D721Med (cell line): ENCODE measurements around the gene NOS1AP.
A peak's percentile ranks its signal among the peaks of the same experiment; 100 is the strongest.
"Not testable (repeated sequence)": the region's sequence is repeated elsewhere in the genome, so short reads cannot be mapped to it uniquely, and the experiment has no call there.

Source experiments
- DNase-seq: peaks from one replicate; pipeline ENCODE4 v3.0.0; 2011; ENCODE audit warnings: low spot score; ENCODE audit not compliant: insufficient read length
- FAIRE-seq: peaks from 2 replicates; lab custom pipeline; 2011; peaks lifted over from hg19 to GRCh38; lab: Jason Lieb, UNC
- TF ChIP-seq, protein P1 (sequence below): IDR thresholded peaks from 2 replicates; pipeline ENCODE4 v1.5.1; 2012; ENCODE audit warnings: mild to moderate bottlenecking, control low read depth; ENCODE audit not compliant: insufficient read depth; ENCODE audit errors: missing control alignments

The NOS1AP gene

DNA sequence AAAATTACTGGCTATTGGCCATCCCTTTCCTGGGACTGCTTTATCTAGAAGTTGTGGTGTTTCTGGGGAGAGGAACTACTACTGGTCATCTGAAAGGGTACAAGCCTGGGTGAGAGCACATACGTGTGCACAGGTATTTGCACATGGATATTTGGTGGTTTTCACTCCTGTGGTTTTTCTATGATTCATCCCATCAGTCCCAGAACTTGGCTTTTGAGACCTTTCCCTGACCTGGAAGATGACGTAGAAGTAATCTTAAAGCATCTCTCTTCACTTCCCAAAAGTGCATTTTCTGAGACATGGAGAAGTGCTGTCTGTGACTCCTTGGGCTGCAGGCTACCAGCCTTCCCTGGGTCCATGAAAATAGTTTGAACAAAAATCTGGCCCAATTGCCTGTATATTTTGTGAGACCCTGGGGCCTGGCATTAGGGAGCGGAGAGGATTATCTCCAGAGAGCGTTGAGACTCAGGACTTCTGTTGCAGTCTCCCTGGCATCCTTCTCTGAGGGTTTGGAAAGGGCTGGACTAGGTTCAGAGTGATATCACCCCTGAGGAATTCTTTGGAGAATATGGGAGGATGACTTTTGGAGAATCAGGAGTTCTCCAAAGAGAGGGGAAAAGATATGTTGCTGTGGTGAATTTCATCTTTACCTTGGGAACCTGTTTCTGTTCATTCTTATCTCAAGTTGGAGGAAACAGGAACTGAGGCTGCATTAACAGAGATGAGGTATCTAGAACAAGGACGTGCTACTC is 130.8 kb downstream of the NOS1AP start:
- TF ChIP-seq, protein P1, sequence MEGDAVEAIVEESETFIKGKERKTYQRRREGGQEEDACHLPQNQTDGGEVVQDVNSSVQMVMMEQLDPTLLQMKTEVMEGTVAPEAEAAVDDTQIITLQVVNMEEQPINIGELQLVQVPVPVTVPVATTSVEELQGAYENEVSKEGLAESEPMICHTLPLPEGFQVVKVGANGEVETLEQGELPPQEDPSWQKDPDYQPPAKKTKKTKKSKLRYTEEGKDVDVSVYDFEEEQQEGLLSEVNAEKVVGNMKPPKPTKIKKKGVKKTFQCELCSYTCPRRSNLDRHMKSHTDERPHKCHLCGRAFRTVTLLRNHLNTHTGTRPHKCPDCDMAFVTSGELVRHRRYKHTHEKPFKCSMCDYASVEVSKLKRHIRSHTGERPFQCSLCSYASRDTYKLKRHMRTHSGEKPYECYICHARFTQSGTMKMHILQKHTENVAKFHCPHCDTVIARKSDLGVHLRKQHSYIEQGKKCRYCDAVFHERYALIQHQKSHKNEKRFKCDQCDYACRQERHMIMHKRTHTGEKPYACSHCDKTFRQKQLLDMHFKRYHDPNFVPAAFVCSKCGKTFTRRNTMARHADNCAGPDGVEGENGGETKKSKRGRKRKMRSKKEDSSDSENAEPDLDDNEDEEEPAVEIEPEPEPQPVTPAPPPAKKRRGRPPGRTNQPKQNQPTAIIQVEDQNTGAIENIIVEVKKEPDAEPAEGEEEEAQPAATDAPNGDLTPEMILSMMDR, result no peak
- DNase-seq (no peak), FAIRE-seq (peak; percentile 88)

DNA sequence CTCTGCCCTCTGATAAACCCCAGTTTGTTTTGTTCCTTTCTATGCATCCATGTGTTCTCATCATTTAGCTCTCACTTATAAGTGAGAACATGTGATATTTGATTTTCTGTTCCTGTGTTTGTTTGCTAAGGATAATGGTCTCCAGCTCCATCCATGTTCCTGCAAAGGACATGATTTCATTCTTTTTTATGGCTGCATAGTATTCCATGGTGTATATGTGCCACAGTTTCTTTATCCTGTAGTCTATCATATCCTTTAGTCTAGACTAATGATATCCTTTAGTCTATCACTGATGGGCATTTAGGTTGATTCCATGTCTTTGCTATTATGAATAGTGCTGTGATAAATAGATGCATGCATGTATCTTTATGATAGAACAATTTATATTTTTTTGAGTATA is 131.6 kb downstream of the NOS1AP start:
- DNase-seq, FAIRE-seq: not testable (repeated sequence)

DNA sequence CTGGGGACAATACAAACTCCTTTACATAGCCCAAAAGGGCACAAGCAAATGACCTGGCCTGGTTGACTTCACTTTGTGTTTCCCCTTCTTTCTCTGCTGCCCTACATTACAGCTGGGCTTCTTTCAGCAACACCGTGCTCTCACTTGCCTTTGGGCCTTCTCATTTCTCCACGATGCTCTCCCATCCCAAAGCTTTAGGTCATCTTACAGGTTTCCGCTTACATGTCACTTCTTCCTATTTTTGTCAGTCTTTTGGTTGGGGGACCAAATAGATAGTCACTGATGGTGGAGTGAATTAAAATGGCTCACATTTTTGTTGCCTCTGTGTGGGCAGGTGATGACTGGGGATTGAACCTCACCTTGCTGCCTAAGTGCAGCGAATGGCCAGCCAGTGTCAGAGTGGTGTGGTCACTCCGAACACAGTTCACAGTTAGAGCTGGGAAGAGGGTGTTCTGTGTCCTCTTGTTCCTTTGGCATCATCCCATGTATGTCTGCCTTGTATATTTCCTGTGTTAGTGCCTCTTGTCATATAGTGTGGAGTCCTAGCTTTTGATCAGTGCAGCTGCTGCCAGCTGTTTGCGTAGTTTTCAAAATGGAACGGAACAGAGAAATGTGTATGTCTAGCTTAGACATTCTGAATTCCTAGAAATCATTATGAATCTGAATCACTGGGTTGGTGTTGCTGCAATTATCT is 134.8 kb downstream of the NOS1AP start:
- TF ChIP-seq, protein P1, result no peak
- DNase-seq (no peak), FAIRE-seq (no peak)

DNA sequence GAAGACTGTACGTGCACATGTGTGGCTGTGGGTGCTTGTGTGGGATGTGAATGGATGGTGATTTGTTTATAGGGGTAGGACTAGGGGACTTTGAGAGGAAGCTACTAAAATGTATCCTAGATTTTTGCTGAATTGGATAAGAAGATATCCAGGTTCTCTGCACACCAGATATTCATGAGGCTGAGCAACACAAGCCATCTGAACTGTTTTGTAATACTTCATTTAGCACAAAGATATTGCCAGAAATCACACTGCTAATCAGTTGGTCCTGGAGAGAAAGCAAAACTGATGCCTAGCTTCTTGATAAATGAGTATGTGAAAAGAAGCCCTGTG is 135.3 kb downstream of the NOS1AP start:
- DNase-seq (no peak), FAIRE-seq (no peak)
- TF ChIP-seq, protein P1, result no peak

DNA sequence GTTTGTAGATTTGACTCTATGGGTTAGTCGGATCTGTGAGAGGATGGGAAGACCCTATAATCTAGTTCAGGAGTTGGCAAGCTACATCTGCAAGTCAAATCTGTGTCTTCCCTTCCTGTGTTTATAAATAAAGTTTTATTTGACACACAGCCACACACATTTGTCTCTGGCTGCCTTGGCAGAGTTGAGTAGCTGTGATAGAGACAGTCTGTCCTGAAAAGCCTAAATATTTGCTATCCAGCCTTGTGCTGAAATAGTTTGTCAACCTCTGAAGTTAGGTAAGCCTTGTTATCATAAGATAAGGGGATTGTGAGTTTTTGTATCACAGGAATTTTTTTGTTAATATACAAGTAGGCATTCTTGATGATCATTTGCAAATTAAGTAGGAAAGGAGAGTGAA is 136.8 kb downstream of the NOS1AP start:
- FAIRE-seq, result peak; percentile 80
- TF ChIP-seq, protein P1, result no peak

DNA sequence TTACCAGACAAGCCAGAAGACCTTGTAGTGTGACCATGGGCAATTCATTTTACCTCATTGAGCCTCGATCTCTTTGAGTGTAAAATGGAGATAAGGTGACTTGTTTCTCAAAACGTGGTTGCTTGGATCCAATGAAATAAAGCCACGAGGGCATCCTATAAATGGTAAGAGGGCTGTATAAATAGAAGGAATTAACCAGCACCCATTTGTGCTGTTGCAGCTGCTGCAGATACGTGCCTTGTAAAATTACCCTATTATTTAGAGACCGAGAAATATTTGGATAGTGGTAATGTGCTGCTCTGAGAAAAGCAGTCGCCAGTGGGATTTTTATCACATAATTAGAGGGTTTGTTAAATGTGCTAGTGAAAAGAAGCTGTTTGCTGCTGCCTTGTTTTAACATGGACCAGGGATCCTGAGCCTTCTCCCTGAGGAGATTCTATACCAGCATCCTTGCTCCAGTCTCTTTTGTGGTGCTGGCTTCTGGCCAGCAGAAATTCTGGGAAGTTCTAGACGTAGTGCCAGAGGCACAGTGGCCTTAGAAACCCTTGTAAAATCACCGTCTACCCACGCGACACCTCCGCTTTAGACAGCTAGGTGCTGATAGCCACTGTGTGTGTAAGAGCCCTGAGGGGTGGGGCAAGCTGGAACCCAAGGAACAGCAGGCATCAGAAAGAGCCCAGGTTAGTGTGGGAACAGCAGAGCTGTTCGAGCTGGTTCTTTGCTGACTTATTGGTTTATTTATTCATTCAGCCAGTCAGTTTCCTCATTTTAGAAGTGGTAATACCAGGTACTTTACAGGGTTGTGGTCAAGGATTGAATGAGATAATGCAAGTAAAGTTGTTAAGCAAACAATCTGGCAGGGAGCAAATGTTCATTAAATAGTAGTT is 137.5 kb downstream of the NOS1AP start:
- DNase-seq (no peak), FAIRE-seq (peak; percentile 86)
- TF ChIP-seq, protein P1, result no peak

More for the DNA sequence above, 136.8 kb downstream of the NOS1AP start:
- no peak for DNase-seq

DNA sequence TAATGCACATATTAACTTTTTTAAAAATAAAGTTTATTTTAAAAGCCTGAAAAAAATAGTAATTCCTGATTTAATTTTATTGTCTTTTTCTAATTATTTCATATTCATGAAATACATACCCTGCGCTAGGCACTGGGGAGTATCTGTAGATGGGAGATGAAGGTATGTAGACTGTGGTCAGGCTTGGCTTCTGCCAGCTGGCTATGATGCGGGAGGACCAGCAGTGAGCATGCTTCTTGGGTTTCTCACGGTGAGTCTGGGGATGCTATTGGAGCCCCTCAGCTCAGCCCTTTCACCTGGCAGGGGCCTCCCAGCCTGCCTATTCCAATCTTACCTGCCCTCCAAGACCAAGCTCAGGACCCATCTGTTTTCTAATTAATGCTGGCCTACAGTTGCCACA is 138.4 kb downstream of the NOS1AP start:
- no peak for DNase-seq

More for the DNA sequence above, 138.4 kb downstream of the NOS1AP start:
- no peak for FAIRE-seq
- TF ChIP-seq, protein P1, result no peak
